NCI-H1436 (cell line): ENCODE measurements around the gene AP2B1.

Source experiments
- DNase-seq: peaks from one replicate; lab custom pipeline; 2025; lab: John Stamatoyannopoulos, UW

The AP2B1 gene

GRCh38 chr17:35630530-35631148 lies 43.5 kb downstream of the AP2B1 start:
- DNase-seq = no peak

- no peak for DNase-seq
These were observed 53.9 kb downstream of the AP2B1 start for GRCh38 chr17:35641032-35641431.

DNA sequence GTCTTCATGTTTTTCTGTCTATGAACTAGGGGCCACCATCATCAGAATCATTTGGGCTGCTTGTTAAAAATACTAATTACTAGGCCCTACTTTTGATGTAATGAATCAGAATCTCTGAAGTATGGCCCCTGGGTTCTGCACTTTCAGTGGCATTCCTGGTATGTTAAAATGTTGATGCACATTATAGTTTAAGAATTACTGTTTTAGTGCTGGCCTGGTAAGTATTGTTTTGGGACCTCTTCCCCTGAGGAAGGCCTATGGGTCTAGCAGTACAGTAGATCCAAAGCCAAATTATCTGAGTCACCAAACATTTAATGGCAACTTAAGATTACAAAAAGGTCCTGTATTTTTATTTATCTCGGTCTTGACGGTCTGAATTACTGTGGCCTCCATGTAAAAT lies 58.8 kb downstream of the AP2B1 start:
- DNase-seq = no peak

GRCh38 chr17:35651467-35651866 lies 64.3 kb downstream of the AP2B1 start:
- no peak for DNase-seq

DNA sequence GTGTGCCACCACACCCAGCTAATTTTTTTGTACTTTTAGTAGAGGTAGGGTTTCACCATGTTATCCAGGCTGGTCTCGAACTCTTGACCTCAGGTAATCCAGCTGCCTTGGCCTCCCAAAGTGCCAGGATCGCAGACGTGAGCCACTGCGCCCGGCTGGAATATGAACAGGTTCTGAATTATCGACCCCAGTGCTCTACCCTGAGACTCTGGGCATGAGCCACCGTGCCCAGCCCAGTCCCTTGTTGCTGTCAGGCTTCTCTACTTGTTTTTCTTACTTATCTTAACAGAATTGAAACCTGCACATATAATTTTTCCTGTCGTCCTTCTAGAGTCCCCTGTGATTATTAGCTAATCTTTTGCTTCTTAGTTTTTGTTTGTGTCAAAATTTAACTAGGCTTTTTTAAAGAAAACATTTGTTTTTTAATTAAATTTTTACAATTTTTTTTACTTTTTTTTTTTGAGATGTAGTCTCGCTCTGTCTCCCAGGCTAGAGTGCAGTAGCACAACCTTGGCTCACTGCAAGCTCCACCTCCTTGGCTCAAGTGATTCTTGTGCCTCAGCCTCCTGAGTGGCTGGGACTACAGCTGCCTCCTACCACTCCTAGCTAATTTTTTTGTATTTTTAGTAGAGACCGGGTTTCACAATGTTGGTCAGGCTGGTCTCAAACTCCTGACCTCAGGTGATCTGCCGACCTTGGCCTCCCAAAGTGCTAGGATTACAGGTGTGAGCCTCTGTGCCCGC lies 66.7 kb downstream of the AP2B1 start:
- no peak for DNase-seq

GRCh38 chr17:35655303-35655702 lies 68.2 kb downstream of the AP2B1 start:
- no peak for DNase-seq

- no peak for DNase-seq
These were observed 73.8 kb downstream of the AP2B1 start for GRCh38 chr17:35660902-35661301.

DNA sequence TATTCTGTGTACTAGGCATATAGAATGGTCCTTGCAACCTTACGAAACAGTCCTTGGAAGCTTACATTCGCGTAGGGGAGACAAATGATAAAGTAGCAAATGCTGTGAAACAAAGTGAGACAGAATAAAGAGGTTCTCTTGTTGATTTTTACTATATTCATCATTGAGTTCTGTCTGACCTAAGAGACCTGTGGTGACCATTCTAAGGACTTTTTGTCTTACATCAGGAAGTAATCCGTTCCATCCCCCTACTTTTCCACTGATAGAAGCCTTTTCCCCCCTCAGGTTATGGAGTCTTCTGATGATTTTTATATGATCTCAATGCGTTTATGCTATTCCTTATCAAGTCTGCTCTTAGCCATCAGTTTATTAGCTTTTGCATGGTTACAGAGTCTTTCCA lies 77.6 kb downstream of the AP2B1 start:
- DNase-seq = no peak

- DNase-seq = no peak
These were observed 78.5 kb downstream of the AP2B1 start for GRCh38 chr17:35665662-35666061.

- no peak for DNase-seq
These were observed 78.9 kb downstream of the AP2B1 start for GRCh38 chr17:35666070-35666469.

- DNase-seq = no peak
These were observed 79.9 kb downstream of the AP2B1 start for GRCh38 chr17:35666967-35667532.

DNA sequence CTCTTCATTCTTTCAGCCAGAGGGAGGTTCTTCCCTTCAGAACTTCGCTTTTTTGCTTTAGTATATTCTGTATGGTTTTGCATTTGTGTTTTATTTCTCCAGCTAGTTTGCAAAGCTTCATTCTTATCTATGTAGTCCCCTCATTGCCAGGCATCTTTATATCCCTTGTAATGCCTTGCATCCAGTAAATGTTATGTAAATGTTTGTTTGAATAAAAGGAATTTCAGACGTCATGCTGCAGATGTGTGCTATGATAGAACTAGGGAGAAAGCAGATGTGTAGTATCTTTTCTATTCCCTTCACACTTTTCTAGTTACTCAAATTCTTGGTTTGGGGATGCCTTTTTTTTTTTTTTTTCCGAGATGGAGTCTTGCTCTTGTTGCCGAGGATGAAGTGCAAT lies 81.7 kb downstream of the AP2B1 start:
- no peak for DNase-seq

DNA sequence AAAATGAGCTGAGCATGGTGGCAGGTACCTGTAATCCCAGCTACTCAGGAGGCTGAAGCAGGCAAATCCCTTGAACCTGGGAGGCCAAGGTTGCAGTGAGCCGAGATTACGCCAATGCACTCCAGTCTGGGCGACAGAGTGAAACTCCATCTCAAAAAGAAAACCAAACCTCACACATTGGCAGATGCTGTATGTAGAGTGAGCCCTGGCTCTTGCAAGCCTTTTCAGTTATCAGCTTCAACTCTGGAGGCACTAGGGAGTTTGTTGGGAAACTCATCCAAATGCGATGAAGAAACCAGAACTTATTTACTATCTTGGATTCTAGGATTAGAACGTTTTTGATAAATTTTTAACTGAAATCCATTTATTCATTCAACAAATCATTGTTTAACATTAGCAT lies 87.4 kb downstream of the AP2B1 start:
- DNase-seq = no peak

DNA sequence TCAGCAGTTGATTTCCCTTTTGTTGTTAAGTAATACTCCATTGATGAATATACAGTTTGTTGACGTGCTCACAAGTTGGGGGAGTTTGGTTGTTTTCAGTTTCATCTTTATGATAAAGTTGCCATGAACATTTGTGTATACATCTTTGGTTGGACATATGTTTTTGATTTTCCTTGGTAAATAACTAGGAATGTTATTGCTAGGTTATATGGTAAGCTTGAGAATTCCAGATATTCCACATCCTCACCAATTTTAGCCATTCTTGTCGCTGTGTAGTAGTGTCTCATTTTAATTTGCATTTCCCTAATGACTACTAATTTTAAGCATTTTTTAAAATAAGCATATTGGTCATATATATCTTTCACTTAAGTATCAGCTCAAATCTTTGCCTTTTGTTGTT lies 89.3 kb downstream of the AP2B1 start:
- DNase-seq = no peak

- no peak for DNase-seq
These were observed 92.0 kb downstream of the AP2B1 start for GRCh38 chr17:35679007-35679682.

- DNase-seq = no peak
These were observed 96.5 kb downstream of the AP2B1 start for GRCh38 chr17:35683591-35683990.

DNA sequence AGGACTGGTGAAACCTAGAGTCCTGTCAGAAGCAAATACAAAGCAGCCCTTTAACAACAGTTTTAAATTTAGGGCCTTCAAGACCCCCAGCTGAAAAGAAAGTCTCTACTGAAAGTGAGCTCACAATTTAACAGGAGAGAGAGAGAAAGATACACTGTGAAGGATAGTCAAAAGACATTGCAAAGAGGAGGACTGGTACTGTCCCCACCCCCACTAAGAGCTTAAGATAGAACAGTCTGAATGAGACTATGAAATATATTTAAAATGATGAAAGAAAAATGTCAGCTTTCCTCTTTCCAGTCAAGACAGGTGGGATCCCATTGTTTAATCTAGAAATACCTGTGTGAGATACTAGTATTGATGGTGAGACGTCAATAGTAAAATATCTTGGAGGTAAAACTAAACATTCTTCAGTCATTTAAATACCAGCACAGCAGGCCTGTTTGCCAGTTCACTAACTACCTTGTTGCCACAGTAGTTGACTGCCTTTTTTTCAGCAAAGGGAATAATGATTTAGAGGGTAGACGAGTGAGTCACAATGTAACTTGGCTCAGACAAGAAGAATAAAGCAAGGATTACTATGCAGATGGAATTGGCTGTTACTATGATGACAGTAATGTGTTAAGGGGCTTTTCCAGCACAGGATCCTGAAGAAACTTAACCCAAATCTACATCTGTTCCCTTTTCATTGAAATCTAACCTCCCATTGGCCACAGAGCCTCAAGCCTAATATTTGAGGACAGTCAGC lies 97.1 kb downstream of the AP2B1 start:
- DNase-seq = no peak

GRCh38 chr17:35692512-35693210 lies 105.5 kb downstream of the AP2B1 start:
- DNase-seq = no peak

DNA sequence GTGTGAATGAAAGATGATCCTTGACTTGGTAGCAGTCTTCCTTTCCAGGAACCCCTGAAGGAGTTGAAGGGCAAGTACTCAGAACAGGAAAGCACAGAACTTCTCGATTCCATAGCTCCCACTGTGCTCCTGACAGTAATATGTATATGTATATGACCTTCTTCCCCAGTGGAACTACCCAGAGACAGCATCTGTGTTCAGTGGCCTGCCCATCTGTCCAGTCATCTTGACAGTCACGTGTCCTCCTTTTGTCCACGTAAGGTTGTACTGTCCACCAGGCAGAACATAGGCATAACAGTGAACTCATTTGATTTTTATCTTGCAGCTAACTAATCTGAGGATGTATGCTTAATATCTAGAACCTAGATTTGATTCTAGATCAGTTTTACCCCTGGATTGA lies 106.5 kb downstream of the AP2B1 start:
- DNase-seq = no peak

DNA sequence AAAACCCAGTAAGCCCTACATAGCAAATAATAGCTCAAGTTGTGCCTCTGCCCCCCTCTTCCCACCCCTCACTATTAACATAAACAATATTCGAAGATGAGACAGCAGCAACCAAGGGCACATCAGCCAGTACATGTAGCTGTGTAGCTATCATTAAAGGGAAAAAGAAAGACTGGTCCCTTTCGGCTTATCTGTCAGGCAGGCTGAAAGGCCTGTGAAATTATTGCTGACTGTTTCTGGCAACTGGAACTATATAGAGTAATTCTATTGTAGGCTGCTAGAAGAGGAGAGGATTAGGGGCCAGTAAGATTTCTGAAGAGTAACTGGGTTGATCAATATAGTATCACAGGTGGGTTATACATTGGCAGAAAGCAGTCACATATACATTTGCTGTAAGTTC lies 107.8 kb downstream of the AP2B1 start:
- no peak for DNase-seq

DNA sequence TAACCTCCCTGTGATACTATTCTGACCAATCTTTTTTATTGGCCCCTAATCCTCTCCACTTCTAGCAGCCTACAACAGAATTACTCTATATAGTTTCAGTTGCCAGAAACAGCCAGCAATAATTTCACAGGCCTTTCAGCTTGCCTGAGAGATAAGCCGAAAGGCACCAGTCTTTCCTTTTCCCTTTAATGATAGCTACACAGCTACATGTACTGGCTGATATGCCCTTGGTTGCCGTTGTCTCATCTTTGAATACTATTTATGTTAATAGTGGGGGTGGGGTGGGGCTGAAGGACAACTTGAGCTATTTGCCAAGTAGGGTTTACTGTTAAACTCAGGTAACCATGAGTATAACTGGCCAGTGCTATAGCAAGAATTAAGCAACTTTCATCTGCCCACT lies 108.5 kb downstream of the AP2B1 start:
- DNase-seq = no peak

DNA sequence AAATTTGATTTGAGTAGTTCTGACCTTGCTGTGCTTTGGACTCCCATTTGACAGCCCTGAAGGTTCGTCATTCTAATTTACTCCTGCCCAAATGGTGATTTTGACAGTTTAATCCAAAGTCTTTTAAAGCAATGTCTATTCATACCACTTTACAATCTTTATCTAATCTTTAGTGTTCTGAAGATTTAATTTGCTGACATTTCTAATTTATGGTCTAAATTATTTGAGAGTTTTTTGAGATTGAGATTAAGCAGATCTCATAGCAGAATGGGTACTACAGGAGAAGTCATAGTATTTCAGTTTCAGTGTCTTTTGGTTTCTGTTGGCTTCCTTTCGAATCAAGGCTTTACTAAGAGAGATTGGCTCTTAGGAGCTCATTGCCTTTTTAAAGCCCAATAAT lies 111.7 kb downstream of the AP2B1 start:
- DNase-seq = no peak
